Heart right ventricle (tissue), 16 donors: Measurements from ENCODE around the gene DMBX1. TPM values are rescaled to one million over a fixed set of nuclear protein-coding genes. Genes with fewer than 3 reads are reported as not detected.
A peak's percentile ranks its signal among the peaks of the same experiment; 100 is the strongest.

Experiments
- ATAC-seq, 8 donors: fragments of 200-7000 bp; cut with Tn5 transposase; one replicate each; pipeline ENCODE4 v1.9.1; 2020; ENCODE audit warnings: mild to moderate bottlenecking in 8 of 8, moderate library complexity in 8 of 8, moderate number of reproducible peaks in 1 of 8
- DNase-seq, 2 donors: peaks; one replicate each; pipeline ENCODE4 v3.0.0-alpha.2; 2020
- H3K27ac ChIP-seq, 10 donors: fragments of 200-600 bp; sonication (generic) in 2 of 10; one replicate each; pipeline versions ENCODE4 v1.5.0 to v1.8.0; 2020 to 2022; ENCODE audit warnings: mild to moderate bottlenecking in 3 of 10
- H3K27me3 ChIP-seq, 7 donors: fragments of 200-600 bp; one replicate each; pipeline ENCODE4 v1.8.0; 2021 to 2022; ENCODE audit warnings: mild to moderate bottlenecking in 2 of 7
- H3K36me3 ChIP-seq, 9 donors: fragments of 200-600 bp; sonication (generic) in 1 of 9; one replicate each; pipeline versions ENCODE4 v1.5.0 to v1.8.0; 2020 to 2022; ENCODE audit warnings: mild to moderate bottlenecking in 2 of 9
- H3K4me1 ChIP-seq, 9 donors: fragments of 200-600 bp; sonication (generic) in 1 of 9; one replicate each; pipeline versions ENCODE4 v1.5.0 to v1.8.0; 2020 to 2022; ENCODE audit warnings: mild to moderate bottlenecking in 4 of 9
- H3K4me3 ChIP-seq, 10 donors: fragments of 200-600 bp; sonication (generic) in 2 of 10; one replicate each; pipeline versions ENCODE4 v1.5.0 to v1.8.0; 2020 to 2022; ENCODE audit warnings: mild to moderate bottlenecking in 7 of 10, moderate library complexity in 2 of 10
- H3K9me3 ChIP-seq, 11 donors: fragments of 200-600 bp in 10 of 11; sonication (generic) in 2 of 11; one replicate each; pipeline versions ENCODE4 v1.5.0 to v1.8.0; 2013 to 2022; ENCODE audit warnings: mild to moderate bottlenecking in 2 of 11, control low read depth in 1 of 11, moderate library complexity in 1 of 11
- CTCF ChIP-seq, 9 donors: fragments of 200-600 bp; sonication (generic) in 2 of 9; IDR thresholded peaks; one replicate each; pipeline versions ENCODE4 v1.5.0 to v1.8.0; 2021 to 2022; ENCODE audit warnings: antibody characterized with exemption in 9 of 9, mild to moderate bottlenecking in 5 of 9, moderate library complexity in 1 of 9
- WGBS, 2 donors: extraction: QIAGEN DNeasy Blood & Tissue Kit; methylation state at CpG; one replicate each; pipeline ENCODE4 v1.1.7; 2013; ENCODE audit warnings: inconsistent platforms in 1 of 2; 5-methylcytosine and 5-hydroxymethylcytosine counted together
- intact Hi-C, 10 donors: fragments of 100-400 bp; cut with DNase I; formaldehyde crosslinking; loops; one replicate each; pipeline versions ENCODE4 v1.11.1 to v1.14.2; 2022
- polyA plus RNA-seq, 2 donors: library from polyadenylated mRNA; stranded (reverse); fragments of 200-250 nt; gene quantifications; one replicate each; pipeline ENCODE4 v1.2.3, GENCODE V29; 2013
- total RNA-seq, 10 donors: library from RNA; stranded (reverse); fragmentation: NEBNext Ultra II Directional in 3 of 10; extraction: Animal tissue kit (Norgen Biotek cat#: 25700) in 3 of 10; gene quantifications; one replicate each; pipeline versions ENCODE4 v1.2.1 to v1.2.4, GENCODE V29; 2021 to 2023
- donor health status: Arrhythmogenic right ventricular cardiomyopathy.
- donor health status: ischemic (EF 13 %, LVEDD 7.1; RV severe dilation, severe dysfunction).
- donor health status: healthy with polysubstance abuse.
- donor health status: DM: no; HTN: yes; CAD: no.
- donor health status: DM: no; HTN: no; CAD: no.
- donor health status: ischemic (EF 25% LVEDD 6.9; RV normal size, moderate dysfunction).
- donor health status: ischemic (EF 25% LVEDD 5.7; RV mildly dilated, moderate dysfunction).
- donor health status: healthy.
- donor health status: DM: yes; HTN: yes; CAD: no.
- donor health status: Ischemic cardiomyopathy.
- donor health status: ischemic (EF 35%, LVEDD 5.7; RV mildly dilated, moderate dysfunction).
- donor health status: nonischemic (EF 11% LVEDD 7.7; RV severe dilation, severe dysfunction).
- donor health status: DM: yes; HTN: yes; CAD: no.
- donor health status: PGD.
- donor health status: ischemic (EF 29% LVEDD 5.4; RV normal size, mild dysfunction).
- donor health status: nonischemic (EF 23%, LVEDD 6.1; RV moderate dilation, normal function).

The DMBX1 gene
- total and polyA plus RNA-seq, 12 donors = not detected

GRCh38 chr1:46484783-46485490 lies 4.7 kb upstream of the DMBX1 start:
- TF ChIP-seq CTCF (IDR thresholded peaks at IDR 0.05) = no peak
- Histone ChIP-seq H3K36me3 (no peaks in the 10 kb centered on the region), H3K27me3 (peaks cover 16 to 99% (median 96%) of the 10 kb centered on the region in 7 donors), H3K4me3 (no peak overlapping the region), H3K27ac (no peak overlapping the region), H3K4me1 (peaks cover under 1 to 13% (median 10%) of the 10 kb centered on the region in 9 donors), H3K9me3 (no peaks in the 10 kb centered on the region)
- WGBS, 2 donors = 20 to 24% methylated on average over 14 of the region's 14 CpGs
- no peak for DNase-seq
- no peak for ATAC-seq
- intact Hi-C loops = loop anchor here in 1 of 10 donors (5.0 kb wide), 1 partner anchor 37 kb away; no protein-coding TSS in a partner anchor

- intact Hi-C loops = loop anchor here in 1 of 10 donors (5.0 kb wide), 1 partner anchor 37 kb away; no protein-coding TSS in a partner anchor
- ATAC-seq (no peak), DNase-seq (no peak)
- H3K9me3 ChIP-seq = no peaks in the 10 kb centered on the region
- H3K4me1 ChIP-seq = peaks cover 4 to 22% (median 18%) of the 10 kb centered on the region in 9 donors
- no peak overlapping the region for H3K27ac ChIP-seq
- H3K36me3 ChIP-seq = no peaks in the 10 kb centered on the region
- no peak overlapping the region for H3K4me3 ChIP-seq
- no peak for TF ChIP-seq CTCF (IDR thresholded peaks at IDR 0.05)
- H3K27me3 ChIP-seq = peaks cover 22 to 99% (median 97%) of the 10 kb centered on the region in 7 donors
- WGBS, 2 donors = 9 to 10% methylated on average over 58 of the region's 58 CpGs
These were observed 3.8 kb upstream of the DMBX1 start for GRCh38 chr1:46485564-46486431.

- intact Hi-C loops = loop anchor here in 1 of 10 donors (5.0 kb wide), 1 partner anchor 36 kb away; no protein-coding TSS in a partner anchor
- H3K9me3 ChIP-seq = no peaks in the 10 kb centered on the region
- H3K4me3 ChIP-seq = no peak overlapping the region
- H3K4me1 ChIP-seq = peaks cover 4 to 26% (median 19%) of the 10 kb centered on the region in 9 donors
- peaks cover 30 to 99% (median 97%) of the 10 kb centered on the region in 7 donors for H3K27me3 ChIP-seq
- TF ChIP-seq CTCF (IDR thresholded peaks at IDR 0.05) = no peak
- H3K36me3 ChIP-seq = no peaks in the 10 kb centered on the region
- WGBS, 2 donors = 67 to 70% methylated on average over 8 of the region's 8 CpGs
- H3K27ac ChIP-seq = no peak overlapping the region
- ATAC-seq (no peak), DNase-seq (no peak)
These were observed 3.1 kb upstream of the DMBX1 start for GRCh38 chr1:46486432-46487015.

GRCh38 chr1:46487818-46488218 lies 1.8 kb upstream of the DMBX1 start:
- no peaks in the 10 kb centered on the region for H3K9me3 ChIP-seq
- DNase-seq = no peak
- peak in 1 of 9 donors; percentile 19 for TF ChIP-seq CTCF (IDR thresholded peaks at IDR 0.05)
- intact Hi-C loops = loop anchor here in 1 of 10 donors (5.0 kb wide), 1 partner anchor 34 kb away; no protein-coding TSS in a partner anchor
- no peak overlapping the region for H3K4me3 ChIP-seq
- no peaks in the 10 kb centered on the region for H3K36me3 ChIP-seq
- no peak for ATAC-seq
- H3K4me1 ChIP-seq = peaks cover 4 to 26% (median 19%) of the 10 kb centered on the region in 9 donors
- WGBS, 2 donors = 15 to 21% methylated on average over 7 of the region's 7 CpGs
- no peak overlapping the region for H3K27ac ChIP-seq
- peaks cover 37 to 100% (median 99%) of the 10 kb centered on the region in 7 donors for H3K27me3 ChIP-seq
